ENCODE results near the gene PTPRA. TPM values are rescaled to one million over a fixed set of nuclear protein-coding genes. Genes with fewer than 3 reads are reported as not detected.
A peak's percentile ranks its signal among the peaks of the same experiment; 100 is the strongest.

Gene PTPRA
- total and polyA plus RNA-seq, 2 of the 13 experiments (the other 11 are each of a cell fraction or from before 2014, with no cell fraction given) = 47.2 to 127 TPM

- no peak for TF ChIP-seq SNAPC4 (CRISPR knock-in tag; IDR thresholded peaks at IDR 0.05)
- TF ChIP-seq ZNF792 (CRISPR knock-in tag; IDR thresholded peaks at IDR 0.05) = 0 out of 2 replicates have a peak, but pooled peaks have one; percentile 24
- TF ChIP-seq ZBTB33 (CRISPR knock-in tag; IDR thresholded peaks at IDR 0.05) = peak; percentile 48; the same call in 1 of the 2 replicates
- peak; percentile 56; the same call in 1 of the 2 replicates for TF ChIP-seq ZBTB38 (CRISPR knock-in tag; IDR thresholded peaks at IDR 0.05)
- peak; percentile 34; the same call in 1 of the 2 replicates for TF ChIP-seq ETV5 (CRISPR knock-in tag; IDR thresholded peaks at IDR 0.05; ENCODE audit: borderline replicate concordance)
- TF ChIP-seq ZKSCAN1 (IDR thresholded peaks at IDR 0.05; ENCODE audit: low read length) = no peak
- peak; percentile 55 for TF ChIP-seq AGO2 (optimal IDR thresholded peaks at IDR 0.05; ENCODE audit: low read depth, low read length)
- TF ChIP-seq MTF1 (CRISPR knock-in tag; IDR thresholded peaks at IDR 0.05) = no peak
- 0 out of 2 replicates have a peak, but pooled peaks have one; percentile 26 for TF ChIP-seq ZNF768 (CRISPR knock-in tag; IDR thresholded peaks at IDR 0.05)
- TF ChIP-seq DZIP1 (CRISPR knock-in tag; IDR thresholded peaks at IDR 0.05) = 0 out of 2 replicates have a peak, but pooled peaks have one; percentile 50
- 0 out of 2 replicates have a peak, but pooled peaks have one; percentile 39 for TF ChIP-seq MTA1 (CRISPR knock-in tag; IDR thresholded peaks at IDR 0.05; ENCODE audit: borderline replicate concordance)
- no peak for TF ChIP-seq ZFP62 (CRISPR knock-in tag; IDR thresholded peaks at IDR 0.05)
- TF ChIP-seq TIGD3 (CRISPR knock-in tag; IDR thresholded peaks at IDR 0.05; ENCODE audit: borderline replicate concordance) = 0 out of 2 replicates have a peak, but pooled peaks have one; percentile 5
- TF ChIP-seq NRL (CRISPR knock-in tag; IDR thresholded peaks at IDR 0.05; ENCODE audit: borderline replicate concordance) = peak; percentile 41; the same call in 1 of the 2 replicates
- TF ChIP-seq HDAC1 (CRISPR knock-in tag; IDR thresholded peaks at IDR 0.05) = no peak
These were observed 174.5 kb downstream of the PTPRA start (continued) for GRCh38 chr20:3047486-3048419.
